HCT116 (cell line): ENCODE data around the gene IGFBPL1. TPM values are rescaled to one million over a fixed set of nuclear protein-coding genes. Genes with fewer than 3 reads are reported as not detected.

Source experiments
- ATAC-seq: fragments of 200-7000 bp; cut with Tn5 transposase; 2 replicates; pipeline ENCODE4 v1.9.1; 2020; ENCODE audit warnings: mild to moderate bottlenecking, moderate library complexity
- BruUV-seq: library from RNA; stranded (reverse); fragments of 400-500 nt; replicated peaks from 2 replicates; lab custom pipeline; 2021; lab: Mats Ljungman, UMichigan
- CTCF ChIA-PET: fragments of 300-600 bp; sonication (Branson Sonifier 250); formaldehyde crosslinking; loops from one replicate; lab custom pipeline; 2021; ENCODE audit warnings: antibody characterized with exemption; lab: Charles Lee
- POLR2A ChIA-PET: fragments of 300-600, 350-600 bp; sonication (Branson Sonifier 250); formaldehyde crosslinking; loops from one replicate; lab custom pipeline; 2021; ENCODE audit warnings: antibody characterized with exemption; lab: Charles Lee
- RAD21 ChIA-PET, 2 experiments: fragments of 300-600 bp; sonication (Branson Sonifier 250); formaldehyde crosslinking; loops; one replicate each; lab custom pipeline; 2023; ENCODE audit warnings: low total read pairs in 2 of 2; ENCODE audit not compliant: uncharacterized antibody in 2 of 2, unreplicated experiment in 2 of 2, low non-redundant PET in 1 of 2; lab: Charles Lee
- DNase-seq: peaks from one replicate; pipeline ENCODE4 v3.0.0-alpha.2; 2010; ENCODE audit warnings: low read depth, low spot score
- H2AFZ ChIP-seq: fragments of 200-600 bp; shearing (Covaris generic), sonication (generic); 2 replicates; pipeline ENCODE4 v1.6.1; 2017; ENCODE audit warnings: low read depth, mixed run types, mixed read lengths, antibody characterized with exemption, low read length; ENCODE audit not compliant: poor library complexity, severe bottlenecking
- H3K27ac ChIP-seq: 2 replicates; pipeline ENCODE4 v1.5.1; 2012; ENCODE audit warnings: low read depth, low read length
- H3K27me3 ChIP-seq: fragments of 200-600 bp; sonication (generic); 2 replicates; pipeline ENCODE4 v1.6.1; 2016; ENCODE audit warnings: mixed run types, low read length, mixed read lengths; ENCODE audit not compliant: insufficient read depth
- H3K36me3 ChIP-seq, 2 experiments: fragments of 200-500 bp in 1 of 2; fragments of 200-600 bp in 1 of 2; sonication (Bioruptor generic) in 1 of 2; sonication (generic) in 1 of 2; 2 replicates each; pipeline versions ENCODE4 v1.5.1 to v1.6.1; 2014 to 2016; ENCODE audit warnings: low read length in 2 of 2, inconsistent platforms in 1 of 2, mixed read lengths in 1 of 2, mixed run types in 1 of 2; ENCODE audit not compliant: insufficient read depth in 2 of 2, control insufficient read depth in 1 of 2
- H3K4me1 ChIP-seq, 2 experiments: fragments of 200-600 bp in 1 of 2; sonication (generic) in 1 of 2; 2 replicates each; pipeline versions ENCODE4 v1.5.1 to v1.6.1; 2012 to 2017; ENCODE audit warnings: low read length in 2 of 2, inconsistent platforms in 1 of 2, mild to moderate bottlenecking in 1 of 2, mixed read lengths in 1 of 2, mixed run types in 1 of 2, moderate library complexity in 1 of 2; ENCODE audit not compliant: insufficient read depth in 2 of 2, control insufficient read depth in 1 of 2
- H3K4me2 ChIP-seq: fragments of 200-600 bp; sonication (generic); 2 replicates; pipeline ENCODE4 v1.6.1; 2017; ENCODE audit warnings: mixed run types, low read length, mixed read lengths
- H3K4me3 ChIP-seq, 2 experiments: fragments of 200-600 bp in 1 of 2; sonication (generic) in 1 of 2; replicated peaks in 1 of 2; 2 replicates each; pipeline ENCODE4 v1.5.1; 2011 to 2016; ENCODE audit warnings: low read length in 2 of 2, control low read depth in 1 of 2, low read depth in 1 of 2, mild to moderate bottlenecking in 1 of 2, mixed read lengths in 1 of 2, mixed run types in 1 of 2
- H3K79me2 ChIP-seq: fragments of 200-600 bp; sonication (generic); 2 replicates; pipeline ENCODE4 v1.6.1; 2017; ENCODE audit warnings: mild to moderate bottlenecking, mixed run types, low read length, moderate library complexity, mixed read lengths; ENCODE audit not compliant: insufficient read depth
- H3K9ac ChIP-seq: fragments of 200-600 bp; sonication (generic); 2 replicates; pipeline ENCODE4 v1.6.1; 2016; ENCODE audit warnings: low read length, mixed read lengths
- H3K9me2 ChIP-seq: fragments of 200-600 bp; sonication (generic), shearing (Covaris generic); 2 replicates; pipeline ENCODE4 v1.6.1; 2017; ENCODE audit warnings: mixed run types, mild to moderate bottlenecking, moderate library complexity; ENCODE audit not compliant: insufficient read depth
- H3K9me3 ChIP-seq, 2 experiments: fragments of 200-500 bp in 1 of 2; fragments of 200-600 bp in 1 of 2; sonication (Bioruptor generic) in 1 of 2; sonication (generic) in 1 of 2; 2 replicates each; pipeline ENCODE4 v1.6.1; 2014 to 2017; ENCODE audit warnings: low read length in 2 of 2, mixed read lengths in 2 of 2, inconsistent platforms in 1 of 2, low read depth in 1 of 2, mild to moderate bottlenecking in 1 of 2, mixed run types in 1 of 2, moderate library complexity in 1 of 2; ENCODE audit not compliant: control insufficient read depth in 1 of 2, insufficient read depth in 1 of 2
- H4K20me1 ChIP-seq: fragments of 200-600 bp; sonication (generic), shearing (Covaris generic); 2 replicates; pipeline ENCODE4 v1.6.1; 2017; ENCODE audit warnings: mixed run types, mild to moderate bottlenecking, moderate library complexity; ENCODE audit not compliant: insufficient read depth
- CEBPB ChIP-seq: IDR thresholded peaks from 2 replicates; pipeline ENCODE4 v1.6.1; 2012; ENCODE audit warnings: low read depth
- EGR1 ChIP-seq: IDR thresholded peaks from 2 replicates; pipeline ENCODE4 v1.6.1; 2012; ENCODE audit warnings: low read depth
- ELF1 ChIP-seq: IDR thresholded peaks from 2 replicates; pipeline ENCODE4 v1.6.1; 2012; ENCODE audit warnings: low read depth, borderline replicate concordance
- EZH2 ChIP-seq: fragments of 200-600 bp; sonication (generic); IDR thresholded peaks from 2 replicates; pipeline ENCODE4 v1.6.1; 2017; ENCODE audit warnings: antibody characterized with exemption, mixed run types
- EZH2phosphoT487 ChIP-seq: fragments of 200-600 bp; IDR thresholded peaks from 2 replicates; pipeline ENCODE4 v1.6.1; 2018; ENCODE audit warnings: antibody characterized with exemption, borderline replicate concordance
- FOSL1 ChIP-seq: IDR thresholded peaks from 2 replicates; pipeline ENCODE4 v1.6.1; 2012; ENCODE audit warnings: low read depth
- JUND ChIP-seq: IDR thresholded peaks from 2 replicates; pipeline ENCODE4 v1.6.1; 2012
- MAX ChIP-seq: IDR thresholded peaks from 2 replicates; pipeline ENCODE4 v1.6.1; 2012
- POLR2A ChIP-seq: IDR thresholded peaks from 2 replicates; pipeline ENCODE4 v1.7.0; 2011; ENCODE audit warnings: borderline replicate concordance; ENCODE audit not compliant: insufficient read depth, insufficient read length; ENCODE audit errors: extremely low read depth
- POLR2AphosphoS5 ChIP-seq: IDR thresholded peaks from 2 replicates; pipeline ENCODE4 v1.6.1; 2011; ENCODE audit warnings: mild to moderate bottlenecking, low read depth, low read length, moderate library complexity
- RAD21 ChIP-seq: IDR thresholded peaks from 2 replicates; pipeline ENCODE4 v1.6.1; 2012; ENCODE audit warnings: low read depth, mild to moderate bottlenecking
- SP1 ChIP-seq: IDR thresholded peaks from 2 replicates; pipeline ENCODE4 v1.6.1; 2012; ENCODE audit warnings: low read depth
- SRF ChIP-seq: IDR thresholded peaks from 2 replicates; pipeline ENCODE4 v1.6.1; 2012; ENCODE audit warnings: low read depth
- YY1 ChIP-seq: IDR thresholded peaks from 2 replicates; pipeline ENCODE4 v1.6.1; 2011; ENCODE audit warnings: low read length, low read depth, moderate library complexity, mild to moderate bottlenecking; ENCODE audit not compliant: insufficient replicate concordance; ENCODE audit errors: extremely low read depth
- ZFX ChIP-seq: fragments of 450-650 bp; IDR thresholded peaks from 2 replicates; pipeline ENCODE4 v1.6.1; 2017
- ZNF274 ChIP-seq: fragments of 200-500 bp; sonication (Bioruptor generic); IDR thresholded peaks from 2 replicates; pipeline ENCODE4 v1.6.1; 2014; ENCODE audit warnings: mild to moderate bottlenecking, low read depth, low read length, inconsistent platforms
- intact Hi-C: fragments of 100-400 bp; cut with micrococcal nuclease; formaldehyde crosslinking; loops from 2 replicates; pipeline ENCODE4 v1.10.0; 2022
- total RNA-seq: library from RNA; stranded (reverse); gene quantifications from one replicate; pipeline ENCODE4 v1.2.1, GENCODE V29; 2021; ENCODE audit not compliant: unreplicated experiment
- TF ChIP-seq, protein P1 (sequence below): IDR thresholded peaks from 2 replicates; pipeline ENCODE4 v1.6.1; 2011; ENCODE audit warnings: mild to moderate bottlenecking, low read length, moderate library complexity; ENCODE audit not compliant: insufficient replicate concordance; ENCODE audit errors: extremely low read depth
- TF ChIP-seq, protein P2 (sequence below): IDR thresholded peaks from 2 replicates; pipeline ENCODE4 v1.6.1; 2012
- TF ChIP-seq, protein P3 (sequence below), 3 experiments: fragments of 200-600 bp in 1 of 3; sonication (generic) in 1 of 3; IDR thresholded peaks in 2 of 3; conservative IDR thresholded peaks in 1 of 3; 2 replicates each; pipeline ENCODE4 v1.5.1; 2012 to 2017; ENCODE audit warnings: low read depth in 2 of 3, low read length in 2 of 3, antibody characterized with exemption in 1 of 3, borderline replicate concordance in 1 of 3, control low read depth in 1 of 3, mild to moderate bottlenecking in 1 of 3, mixed read lengths in 1 of 3, mixed run types in 1 of 3, moderate library complexity in 1 of 3; ENCODE audit not compliant: insufficient read depth in 1 of 3
- TF ChIP-seq, protein P4 (sequence below): IDR thresholded peaks from 2 replicates; pipeline ENCODE4 v1.6.1; 2012; ENCODE audit warnings: low read depth

Gene IGFBPL1
- total RNA-seq, 1 experiment from 2014 or later, result not detected

GRCh38 chr9:38406476-38407186 lies 17.6 kb downstream of the IGFBPL1 start:
- no peaks in the 10 kb centered on the region for H4K20me1 ChIP-seq
- no peak overlapping the region for H3K4me3 ChIP-seq
- H3K79me2 ChIP-seq, result no peaks in the 10 kb centered on the region
- POLR2A ChIA-PET, result no interaction called here
- no peaks in the 10 kb centered on the region for H3K9me3 ChIP-seq
- DNase-seq, result no peak
- H3K4me1 ChIP-seq, result no peaks in the 10 kb centered on the region
- H3K27me3 ChIP-seq, result peaks cover 26% of the 10 kb centered on the region
- RAD21 ChIA-PET, result no interaction called here
- ATAC-seq, result no peak
- intact Hi-C loops, result loop anchor here (10.0 kb wide), 1 partner anchor 822 kb away; no protein-coding TSS in a partner anchor
- BruUV-seq, result no TSS peak
- H3K27ac ChIP-seq, result no peak overlapping the region
- no peak overlapping the region for H3K4me2 ChIP-seq
- H2AFZ ChIP-seq, result no peak overlapping the region
- no peak overlapping the region for H3K9ac ChIP-seq
- CTCF ChIA-PET, result interaction anchor here (0.6 kb wide), 1 partner anchor 13 kb away, joined by 3 read pairs; no protein-coding TSS in a partner anchor
- H3K9me2 ChIP-seq, result no peaks in the 10 kb centered on the region
- TF ChIP-seq POLR2AphosphoS5 (no peak), ZNF274 (no peak), SP1 (no peak), EZH2phosphoT487 (no peak), POLR2A (no peak), EZH2 (no peak), EGR1 (no peak), ZFX (no peak), YY1 (no peak), CEBPB (no peak), JUND (no peak), ELF1 (no peak), MAX (no peak), RAD21 (no peak), SRF (no peak), FOSL1 (no peak)
- TF ChIP-seq, protein P1, sequence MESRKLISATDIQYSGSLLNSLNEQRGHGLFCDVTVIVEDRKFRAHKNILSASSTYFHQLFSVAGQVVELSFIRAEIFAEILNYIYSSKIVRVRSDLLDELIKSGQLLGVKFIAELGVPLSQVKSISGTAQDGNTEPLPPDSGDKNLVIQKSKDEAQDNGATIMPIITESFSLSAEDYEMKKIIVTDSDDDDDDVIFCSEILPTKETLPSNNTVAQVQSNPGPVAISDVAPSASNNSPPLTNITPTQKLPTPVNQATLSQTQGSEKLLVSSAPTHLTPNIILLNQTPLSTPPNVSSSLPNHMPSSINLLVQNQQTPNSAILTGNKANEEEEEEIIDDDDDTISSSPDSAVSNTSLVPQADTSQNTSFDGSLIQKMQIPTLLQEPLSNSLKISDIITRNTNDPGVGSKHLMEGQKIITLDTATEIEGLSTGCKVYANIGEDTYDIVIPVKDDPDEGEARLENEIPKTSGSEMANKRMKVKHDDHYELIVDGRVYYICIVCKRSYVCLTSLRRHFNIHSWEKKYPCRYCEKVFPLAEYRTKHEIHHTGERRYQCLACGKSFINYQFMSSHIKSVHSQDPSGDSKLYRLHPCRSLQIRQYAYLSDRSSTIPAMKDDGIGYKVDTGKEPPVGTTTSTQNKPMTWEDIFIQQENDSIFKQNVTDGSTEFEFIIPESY, result no peak
- TF ChIP-seq, protein P2, sequence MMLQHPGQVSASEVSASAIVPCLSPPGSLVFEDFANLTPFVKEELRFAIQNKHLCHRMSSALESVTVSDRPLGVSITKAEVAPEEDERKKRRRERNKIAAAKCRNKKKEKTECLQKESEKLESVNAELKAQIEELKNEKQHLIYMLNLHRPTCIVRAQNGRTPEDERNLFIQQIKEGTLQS, result no peak
- TF ChIP-seq, protein P3, sequence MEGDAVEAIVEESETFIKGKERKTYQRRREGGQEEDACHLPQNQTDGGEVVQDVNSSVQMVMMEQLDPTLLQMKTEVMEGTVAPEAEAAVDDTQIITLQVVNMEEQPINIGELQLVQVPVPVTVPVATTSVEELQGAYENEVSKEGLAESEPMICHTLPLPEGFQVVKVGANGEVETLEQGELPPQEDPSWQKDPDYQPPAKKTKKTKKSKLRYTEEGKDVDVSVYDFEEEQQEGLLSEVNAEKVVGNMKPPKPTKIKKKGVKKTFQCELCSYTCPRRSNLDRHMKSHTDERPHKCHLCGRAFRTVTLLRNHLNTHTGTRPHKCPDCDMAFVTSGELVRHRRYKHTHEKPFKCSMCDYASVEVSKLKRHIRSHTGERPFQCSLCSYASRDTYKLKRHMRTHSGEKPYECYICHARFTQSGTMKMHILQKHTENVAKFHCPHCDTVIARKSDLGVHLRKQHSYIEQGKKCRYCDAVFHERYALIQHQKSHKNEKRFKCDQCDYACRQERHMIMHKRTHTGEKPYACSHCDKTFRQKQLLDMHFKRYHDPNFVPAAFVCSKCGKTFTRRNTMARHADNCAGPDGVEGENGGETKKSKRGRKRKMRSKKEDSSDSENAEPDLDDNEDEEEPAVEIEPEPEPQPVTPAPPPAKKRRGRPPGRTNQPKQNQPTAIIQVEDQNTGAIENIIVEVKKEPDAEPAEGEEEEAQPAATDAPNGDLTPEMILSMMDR (IDR thresholded peaks at IDR 0.05 in 2 of 3, conservative IDR thresholded peaks at IDR 0.05 in 1 of 3; ENCODE audit: borderline replicate concordance in 1 of 3, insufficient read depth in 1 of 3, low read depth in 2 of 3, low read length in 2 of 3), result no peak
- TF ChIP-seq, protein P4, sequence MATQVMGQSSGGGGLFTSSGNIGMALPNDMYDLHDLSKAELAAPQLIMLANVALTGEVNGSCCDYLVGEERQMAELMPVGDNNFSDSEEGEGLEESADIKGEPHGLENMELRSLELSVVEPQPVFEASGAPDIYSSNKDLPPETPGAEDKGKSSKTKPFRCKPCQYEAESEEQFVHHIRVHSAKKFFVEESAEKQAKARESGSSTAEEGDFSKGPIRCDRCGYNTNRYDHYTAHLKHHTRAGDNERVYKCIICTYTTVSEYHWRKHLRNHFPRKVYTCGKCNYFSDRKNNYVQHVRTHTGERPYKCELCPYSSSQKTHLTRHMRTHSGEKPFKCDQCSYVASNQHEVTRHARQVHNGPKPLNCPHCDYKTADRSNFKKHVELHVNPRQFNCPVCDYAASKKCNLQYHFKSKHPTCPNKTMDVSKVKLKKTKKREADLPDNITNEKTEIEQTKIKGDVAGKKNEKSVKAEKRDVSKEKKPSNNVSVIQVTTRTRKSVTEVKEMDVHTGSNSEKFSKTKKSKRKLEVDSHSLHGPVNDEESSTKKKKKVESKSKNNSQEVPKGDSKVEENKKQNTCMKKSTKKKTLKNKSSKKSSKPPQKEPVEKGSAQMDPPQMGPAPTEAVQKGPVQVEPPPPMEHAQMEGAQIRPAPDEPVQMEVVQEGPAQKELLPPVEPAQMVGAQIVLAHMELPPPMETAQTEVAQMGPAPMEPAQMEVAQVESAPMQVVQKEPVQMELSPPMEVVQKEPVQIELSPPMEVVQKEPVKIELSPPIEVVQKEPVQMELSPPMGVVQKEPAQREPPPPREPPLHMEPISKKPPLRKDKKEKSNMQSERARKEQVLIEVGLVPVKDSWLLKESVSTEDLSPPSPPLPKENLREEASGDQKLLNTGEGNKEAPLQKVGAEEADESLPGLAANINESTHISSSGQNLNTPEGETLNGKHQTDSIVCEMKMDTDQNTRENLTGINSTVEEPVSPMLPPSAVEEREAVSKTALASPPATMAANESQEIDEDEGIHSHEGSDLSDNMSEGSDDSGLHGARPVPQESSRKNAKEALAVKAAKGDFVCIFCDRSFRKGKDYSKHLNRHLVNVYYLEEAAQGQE, result no peak
- TF ChIP-seq, all 23 proteins: peak for 0
- no peaks in the 10 kb centered on the region for H3K36me3 ChIP-seq
